PC-9 (cell line): ENCODE results near the gene SAMHD1.

Source experiments
- CTCF ChIP-seq: fragments of 200-600 bp; sonication (generic); conservative IDR thresholded peaks from 2 replicates; pipeline ENCODE4 v1.6.1; 2017; ENCODE audit warnings: mixed run types, antibody characterized with exemption, mild to moderate bottlenecking, moderate library complexity
- EZH2 ChIP-seq: fragments of 200-600 bp; sonication (generic); IDR thresholded peaks from 2 replicates; pipeline ENCODE4 v1.8.0; 2017; ENCODE audit warnings: antibody characterized with exemption, low read depth

- no peak for TF ChIP-seq CTCF
- TF ChIP-seq EZH2 = no peak
These were observed 85.7 kb downstream of the SAMHD1 start for GRCh38 chr20:36865861-36866149.
